Umbilical cord (tissue), 2 donors: Measurements from ENCODE around the gene MRPL2. TPM values are rescaled to one million over a fixed set of nuclear protein-coding genes. Genes with fewer than 3 reads are reported as not detected.

Experiments used
- DNase-seq: peaks from one replicate; pipeline ENCODE4 v3.0.0-alpha.2; 2015; ENCODE audit warnings: low spot score
- total RNA-seq: library from RNA; depleted of rRNA; stranded (reverse); fragments of >200 nt; gene quantifications from one replicate; pipeline ENCODE4 v1.2.3, GENCODE V29; 2014; ENCODE audit warnings: low replicate concordance; ENCODE audit not compliant: insufficient read depth

The MRPL2 gene
- total RNA-seq, 1 donor from 2014 or later: 12.8 TPM

- DNase-seq: peak; percentile 88
Observed at GRCh38 chr6:43021270-43022047, 37.8 kb downstream of the MRPL2 start, which contains the start of gene RRP36. TSS of gene RRP36 (plus strand) at chr6:43021623. CDS start at chr6:43021655, 32 bp downstream.

GRCh38 chr6:43020847-43021246 lies 38.4 kb downstream of the MRPL2 start:
- peak; percentile 55 for DNase-seq

DNA sequence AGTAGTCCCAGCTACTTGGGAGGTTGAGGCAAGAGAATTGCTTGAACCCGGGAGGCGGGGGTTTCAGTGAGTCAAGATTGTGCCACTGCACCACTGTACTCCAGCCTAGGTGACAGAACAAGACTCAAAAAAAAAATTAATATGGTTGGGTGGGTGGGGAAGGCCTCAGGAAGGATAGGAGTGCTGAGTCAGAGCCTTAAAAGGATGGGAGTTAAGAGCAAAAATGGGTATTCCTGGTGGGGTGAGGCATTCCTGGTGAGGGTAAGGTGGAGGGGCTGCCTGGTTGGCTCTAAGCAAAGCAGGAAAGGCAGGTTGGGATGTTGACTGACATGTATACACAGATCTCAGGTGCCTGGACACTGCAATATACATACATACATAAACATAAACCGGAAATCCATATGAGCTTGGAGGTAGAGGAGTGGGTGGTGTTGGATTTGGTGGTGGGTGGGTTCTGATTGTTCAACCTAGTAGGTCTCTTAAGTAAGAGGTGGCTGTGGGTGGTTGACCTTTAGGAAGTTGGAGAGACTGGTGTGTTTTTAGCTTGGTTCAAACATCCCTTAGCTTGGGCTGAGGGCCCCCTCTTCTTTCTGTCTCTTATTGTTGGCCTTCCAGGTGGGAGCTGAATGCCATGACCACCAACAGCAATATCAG lies 39.1 kb downstream of the MRPL2 start:
- no peak for DNase-seq

DNA sequence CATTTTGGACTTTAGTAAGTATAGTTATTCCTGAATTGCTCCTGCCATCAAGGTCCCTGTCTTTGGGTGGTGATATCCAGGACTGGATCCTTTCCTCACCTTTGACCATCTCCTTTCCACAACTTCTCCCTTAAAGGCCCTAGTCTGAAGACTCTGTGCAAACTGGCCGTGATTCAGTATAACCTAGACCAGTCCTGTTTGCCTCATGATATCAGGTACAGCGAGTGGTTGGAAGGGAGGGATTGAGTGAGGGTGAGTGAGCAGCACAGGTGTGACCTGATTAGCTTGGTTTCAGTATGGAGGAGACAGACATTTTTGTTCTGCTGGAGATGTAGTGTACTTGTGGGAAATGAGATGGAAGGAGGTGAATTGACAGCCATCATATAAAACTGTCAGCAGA lies 40.1 kb downstream of the MRPL2 start:
- no peak for DNase-seq

DNA sequence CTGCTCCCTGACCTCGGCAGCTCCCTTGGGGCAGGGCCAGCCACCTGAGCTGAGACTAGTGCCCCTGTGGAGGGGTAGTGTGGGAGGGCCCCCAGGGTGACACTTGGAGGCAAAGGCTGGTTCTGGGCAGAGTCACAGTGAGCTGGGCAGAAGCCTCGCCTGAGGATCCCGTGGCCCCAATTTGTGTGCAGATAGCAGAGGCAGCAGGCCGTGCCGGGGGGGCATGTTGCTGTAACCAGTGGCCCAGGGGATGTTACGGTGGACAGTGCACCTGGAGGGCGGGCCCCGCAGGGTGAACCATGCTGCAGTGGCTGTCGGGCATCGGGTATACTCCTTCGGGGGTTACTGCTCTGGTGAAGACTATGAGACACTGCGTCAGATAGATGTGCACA lies 42.3 kb downstream of the MRPL2 start:
- DNase-seq: no peak

GRCh38 chr6:43016176-43016942 lies 42.9 kb downstream of the MRPL2 start:
- DNase-seq: no peak

DNA sequence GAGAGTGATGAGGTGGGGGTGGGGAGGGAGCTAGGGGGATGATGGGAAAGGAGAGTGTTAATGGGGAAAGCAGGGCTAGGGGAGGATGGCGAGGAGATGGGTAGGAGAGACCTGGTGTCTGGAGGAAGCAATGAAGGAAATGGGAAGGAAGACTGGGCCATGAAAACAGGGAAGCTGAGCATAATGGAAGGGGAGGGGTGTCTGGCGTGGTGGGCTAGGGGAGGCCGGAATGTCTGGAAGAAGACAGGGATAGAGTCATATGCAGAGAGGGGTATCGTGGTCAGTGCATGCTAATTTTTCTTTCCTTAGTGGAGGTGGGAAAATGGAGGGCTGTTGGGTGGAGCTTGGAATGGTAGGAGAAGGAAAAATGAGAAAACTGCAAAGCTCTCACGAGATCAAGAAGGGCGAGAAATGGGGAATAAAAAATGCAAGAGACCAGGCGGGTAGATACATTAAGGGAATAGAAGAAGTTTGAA lies 44.8 kb downstream of the MRPL2 start:
- DNase-seq: peak; percentile 56

DNA sequence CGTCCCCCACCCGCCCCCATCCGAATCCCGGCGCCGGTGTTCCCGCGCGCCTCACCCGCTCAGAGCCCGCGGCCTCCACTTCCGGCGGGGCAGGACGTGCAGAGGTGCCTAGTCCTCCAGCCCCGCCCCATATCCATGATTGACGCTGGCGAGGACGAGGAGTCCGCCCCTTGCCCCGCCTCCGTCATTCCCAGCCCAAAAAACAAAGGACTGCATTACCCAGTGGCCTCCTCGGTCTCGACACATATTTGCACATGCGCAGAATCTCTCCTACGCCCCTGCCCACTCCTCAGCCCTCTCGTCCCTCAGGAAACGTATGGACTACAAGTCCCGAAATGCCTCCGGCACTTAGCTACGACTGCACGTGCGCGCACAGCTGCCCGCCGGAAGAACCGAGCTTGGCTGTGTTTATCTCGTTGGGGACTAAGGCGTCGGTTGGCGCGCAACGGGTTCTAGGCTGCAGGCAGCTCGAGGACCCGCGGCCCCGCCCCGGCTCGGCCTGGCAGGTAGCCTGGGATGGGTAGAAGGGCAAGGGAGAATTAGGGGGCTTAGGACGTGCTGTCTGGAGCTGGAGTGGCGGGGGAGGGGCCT lies 45.3 kb downstream of the MRPL2 start, which contains the start of the genes KLHDC3 and MEA1:
Gene KLHDC3 (plus strand): TSS at position 407 of the 591 bp plus-strand sequence. CDS start 2,944 bp downstream, outside the sequence.
Gene MEA1 (minus strand): TSS at position 104 of the 591 bp plus-strand sequence. CDS start 133 bp downstream, outside the sequence.
- peak; percentile 100 for DNase-seq

DNA sequence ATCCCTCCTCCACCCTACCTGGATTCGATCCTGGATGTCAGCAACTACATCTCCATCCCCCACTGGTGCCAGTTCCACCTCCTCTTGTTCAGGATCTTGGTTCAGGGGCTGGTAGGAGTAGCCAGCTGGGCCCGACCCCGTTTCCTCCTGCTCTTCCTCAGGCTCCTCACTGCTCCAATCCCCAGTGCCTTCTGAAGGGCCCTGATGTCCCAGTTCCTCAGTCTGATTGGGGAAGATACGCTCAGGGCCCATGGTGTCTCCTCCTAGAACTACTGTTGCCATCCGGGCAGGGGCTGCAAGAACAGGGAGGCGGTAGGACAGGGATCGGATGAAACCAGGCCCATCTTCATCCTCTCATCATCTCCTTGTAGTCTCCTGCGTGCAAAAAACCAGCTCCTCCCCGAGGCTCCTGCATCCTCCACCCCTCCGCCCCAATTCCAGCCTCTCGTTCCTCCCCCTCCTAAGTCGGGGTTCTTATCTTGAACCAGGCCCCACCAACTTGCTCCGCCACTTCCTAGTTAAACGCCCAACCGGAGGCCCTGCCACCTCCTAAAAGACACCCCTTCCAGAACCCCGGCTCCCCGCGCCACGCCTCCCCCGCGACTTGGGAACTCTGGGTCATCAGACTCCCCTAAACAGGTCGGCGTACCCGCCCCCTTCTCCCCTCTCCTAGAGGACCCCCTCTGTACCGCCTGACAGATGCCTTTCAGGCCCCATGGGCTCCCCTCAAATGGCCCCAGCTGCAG lies 46.0 kb downstream of the MRPL2 start:
- DNase-seq: peak; percentile 85

GRCh38 chr6:43012364-43012763 lies 46.9 kb downstream of the MRPL2 start:
- DNase-seq: no peak

- DNase-seq: no peak
Observed at GRCh38 chr6:43011207-43011606, 48.0 kb downstream of the MRPL2 start.

DNA sequence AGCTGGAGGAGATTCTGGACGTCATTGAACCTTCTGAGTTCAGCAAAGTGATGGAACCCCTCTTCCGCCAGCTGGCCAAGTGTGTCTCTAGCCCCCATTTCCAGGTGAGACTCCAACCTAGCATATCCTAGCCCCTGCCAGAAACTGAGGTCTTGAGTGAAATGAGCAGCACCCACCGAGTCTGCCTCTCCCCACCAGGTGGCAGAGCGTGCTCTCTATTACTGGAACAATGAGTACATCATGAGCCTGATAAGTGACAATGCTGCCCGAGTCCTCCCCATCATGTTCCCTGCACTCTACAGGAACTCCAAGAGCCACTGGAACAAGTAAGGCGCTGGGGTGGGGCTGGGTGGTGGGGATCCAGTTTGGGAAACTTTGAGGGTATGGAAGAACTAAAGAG lies 50.1 kb downstream of the MRPL2 start:
- DNase-seq: peak; percentile 35

DNA sequence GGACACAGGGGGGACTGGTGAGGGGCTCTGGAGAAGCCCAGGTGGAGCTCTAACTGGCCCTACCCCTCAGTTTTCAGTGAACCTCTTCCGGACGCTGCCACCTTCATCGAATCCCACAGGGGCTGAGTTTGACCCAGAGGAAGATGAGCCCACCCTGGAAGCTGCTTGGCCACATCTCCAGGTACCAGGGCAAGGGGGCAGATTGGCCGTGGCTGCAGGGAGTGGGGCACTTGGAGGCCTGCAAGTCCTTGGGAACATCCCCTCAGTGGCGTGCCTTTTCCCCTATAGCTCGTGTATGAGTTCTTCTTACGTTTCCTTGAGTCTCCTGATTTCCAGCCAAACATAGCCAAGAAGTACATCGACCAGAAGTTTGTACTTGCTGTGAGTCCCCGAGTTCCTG lies 52.1 kb downstream of the MRPL2 start:
- DNase-seq: no peak

DNA sequence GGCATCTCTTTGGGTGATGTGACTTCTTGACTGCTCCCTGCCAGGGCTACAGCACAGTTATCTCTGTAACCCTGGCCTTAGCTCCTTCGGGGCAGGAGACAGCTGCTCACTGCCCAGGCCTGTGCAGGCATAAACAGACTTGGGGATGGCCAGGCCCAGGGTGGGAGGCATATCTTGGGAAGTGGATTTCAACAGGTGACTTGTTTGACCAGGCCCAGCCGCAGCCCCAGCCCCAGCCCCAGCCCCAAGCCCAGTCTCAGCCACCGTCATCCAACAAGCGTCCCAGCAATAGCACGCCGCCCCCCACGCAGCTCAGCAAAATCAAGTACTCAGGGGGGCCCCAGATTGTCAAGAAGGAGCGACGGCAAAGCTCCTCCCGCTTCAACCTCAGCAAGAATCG lies 53.0 kb downstream of the MRPL2 start:
- DNase-seq: no peak

- DNase-seq: no peak
Observed at GRCh38 chr6:43005844-43006243, 53.4 kb downstream of the MRPL2 start.

Other genes starting within 250 kb of the MRPL2 start
- gene RPL7L1, start 179.8 kb downstream of the MRPL2 start, total RNA-seq: 77.3 TPM
- gene PTCRA, start 143.4 kb downstream of the MRPL2 start, total RNA-seq: 2.6 TPM
- 14.4 TPM for gene CNPY3, start 130.0 kb downstream of the MRPL2 start, total RNA-seq
- gene GNMT, start 98.7 kb downstream of the MRPL2 start, total RNA-seq: not detected
- 9.4 TPM for gene PEX6, start 80.3 kb downstream of the MRPL2 start, total RNA-seq
- 26.7 TPM for gene PPP2R5D, start 74.9 kb downstream of the MRPL2 start, total RNA-seq
- 56.1 TPM for gene MEA1, start 45.5 kb downstream of the MRPL2 start, total RNA-seq
- 135 TPM for gene KLHDC3, start 45.2 kb downstream of the MRPL2 start, total RNA-seq
- gene RRP36, start 37.8 kb downstream of the MRPL2 start, total RNA-seq: 26.2 TPM
- 27.0 TPM for gene CUL7, start 5.6 kb downstream of the MRPL2 start, total RNA-seq
- gene KLC4, start 197 bp upstream of the MRPL2 start, total RNA-seq: 14.4 TPM
- 196 TPM for gene PTK7, start 16.9 kb upstream of the MRPL2 start, total RNA-seq
- 34.2 TPM for gene SRF, start 111.8 kb upstream of the MRPL2 start, total RNA-seq
- 15.2 TPM for gene CUL9, start 122.8 kb upstream of the MRPL2 start, total RNA-seq
- 20.9 TPM for gene DNPH1, start 170.0 kb upstream of the MRPL2 start, total RNA-seq
- gene TTBK1, start 184.0 kb upstream of the MRPL2 start, total RNA-seq: 0.48 TPM
- not detected for gene SLC22A7, start 238.8 kb upstream of the MRPL2 start, total RNA-seq
- 5.5 TPM for gene CRIP3, start 249.4 kb upstream of the MRPL2 start, total RNA-seq